Spinal cord (tissue), 10 donors: ENCODE data around the gene HIGD1B. TPM values are rescaled to one million over a fixed set of nuclear protein-coding genes. Genes with fewer than 3 reads are reported as not detected.

Experiments used
- DNase-seq, 6 donors: peaks; one replicate each; pipeline versions ENCODE4 v3.0.0 to v3.0.0-alpha.2; 2013 to 2015; ENCODE audit warnings: low spot score in 6 of 6, low read depth in 4 of 6
- H3K27ac ChIP-seq: one replicate; pipeline ENCODE4 v1.5.1; 2013; ENCODE audit warnings: low read depth, low read length, control low read depth
- H3K27me3 ChIP-seq: one replicate; pipeline ENCODE4 v1.6.1; 2013; ENCODE audit warnings: low read length; ENCODE audit not compliant: control insufficient read depth, insufficient read depth
- H3K36me3 ChIP-seq: one replicate; pipeline ENCODE4 v1.6.1; 2013; ENCODE audit warnings: low read length; ENCODE audit not compliant: control insufficient read depth, insufficient read depth
- H3K4me1 ChIP-seq: one replicate; pipeline ENCODE4 v1.6.1; 2013; ENCODE audit warnings: low read length; ENCODE audit not compliant: control insufficient read depth, insufficient read depth
- H3K4me3 ChIP-seq: one replicate; pipeline ENCODE4 v1.5.1; 2013; ENCODE audit warnings: low read depth, low read length, control low read depth
- H3K9me3 ChIP-seq: one replicate; pipeline ENCODE4 v1.6.1; 2013; ENCODE audit warnings: low read length; ENCODE audit not compliant: control insufficient read depth, insufficient read depth
- WGBS: methylation state at CpG from one replicate; pipeline ENCODE4 v1.1.5; 2013; ENCODE audit warnings: missing lambda C conversion rate; ENCODE audit not compliant: insufficient coverage; 5-methylcytosine and 5-hydroxymethylcytosine counted together
- polyA plus RNA-seq, 2 donors: library from polyadenylated mRNA; unstranded; fragments of 120-200 nt; gene quantifications; one replicate each; pipeline ENCODE4 v1.2.1, GENCODE V29; 2013; ENCODE audit not compliant: insufficient read length in 2 of 2
- total RNA-seq, 2 donors: library from RNA; depleted of rRNA in 1 of 2; stranded (reverse); fragments of 120-200 nt in 1 of 2; fragments of >200 nt in 1 of 2; gene quantifications; one replicate each; pipeline versions ENCODE4 v1.2.3 to v1.2.4, GENCODE V29; 2013 to 2014
- donor health status: healthy.

HIGD1B gene
- total and polyA plus RNA-seq, 4 donors, result 5.4 to 18.5 (median 10.4) TPM

- WGBS, result 88% methylated on average over 6 of the region's 12 CpGs
Observed at GRCh38 chr17:44831371-44831770, 16.3 kb upstream of the HIGD1B start.

DNA sequence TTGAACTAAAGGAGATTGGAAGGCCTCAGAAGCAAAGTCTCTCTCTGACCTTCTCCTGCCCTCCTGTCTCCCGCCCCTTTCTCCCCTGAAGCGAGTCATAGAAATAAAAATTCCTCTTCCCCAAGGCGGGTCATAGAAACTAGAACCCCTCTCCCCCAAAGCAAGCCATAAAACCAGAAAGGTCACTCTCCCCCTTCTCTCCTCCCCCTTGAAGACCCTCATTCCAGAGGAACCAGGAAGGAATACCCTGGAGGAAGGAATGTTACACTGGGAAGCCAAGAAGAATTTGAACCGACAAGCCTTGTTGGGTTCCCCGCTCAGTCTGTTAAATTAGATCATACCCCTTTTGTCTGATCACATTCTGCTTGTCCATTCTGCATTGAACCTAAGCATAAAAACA, 14.9 kb upstream of the HIGD1B start:
- WGBS, result no CpG with 5 or more reads among the region's 5 CpGs
- Histone ChIP-seq H3K36me3 (no peaks in the 10 kb centered on the region), H3K4me3 (no peak overlapping the region), H3K4me1 (peaks cover 9% of the 10 kb centered on the region), H3K9me3 (no peaks in the 10 kb centered on the region), H3K27ac (no peak overlapping the region), H3K27me3 (peaks cover 8% of the 10 kb centered on the region)
- no peak for DNase-seq

More at GRCh38 chr17:44831371-44831770, 16.3 kb upstream of the HIGD1B start:
- Histone ChIP-seq H3K9me3 (no peaks in the 10 kb centered on the region), H3K27me3 (peaks cover 8% of the 10 kb centered on the region), H3K36me3 (no peaks in the 10 kb centered on the region), H3K4me3 (no peak overlapping the region), H3K4me1 (peaks cover 9% of the 10 kb centered on the region), H3K27ac (no peak overlapping the region)
- no peak for DNase-seq

- peak in 1 of 6 donors; percentile 58 for DNase-seq
- Histone ChIP-seq H3K4me1 (no peaks in the 10 kb centered on the region), H3K4me3 (no peak overlapping the region), H3K27me3 (no peaks in the 10 kb centered on the region), H3K9me3 (no peaks in the 10 kb centered on the region), H3K27ac (no peak overlapping the region), H3K36me3 (no peaks in the 10 kb centered on the region)
- WGBS, result no CpG with 5 or more reads among the region's 2 CpGs
Observed at GRCh38 chr17:44837196-44837595, 10.5 kb upstream of the HIGD1B start.

- no peak overlapping the region for H3K27ac ChIP-seq
- no peaks in the 10 kb centered on the region for H3K9me3 ChIP-seq
- DNase-seq, result no peak
- no peaks in the 10 kb centered on the region for H3K4me1 ChIP-seq
- H3K27me3 ChIP-seq, result no peaks in the 10 kb centered on the region
- H3K4me3 ChIP-seq, result no peak overlapping the region
- WGBS, result 89% methylated on average over 3 of the region's 4 CpGs
- H3K36me3 ChIP-seq, result no peaks in the 10 kb centered on the region
Observed at GRCh38 chr17:44840274-44840673, 7.4 kb upstream of the HIGD1B start.

DNA sequence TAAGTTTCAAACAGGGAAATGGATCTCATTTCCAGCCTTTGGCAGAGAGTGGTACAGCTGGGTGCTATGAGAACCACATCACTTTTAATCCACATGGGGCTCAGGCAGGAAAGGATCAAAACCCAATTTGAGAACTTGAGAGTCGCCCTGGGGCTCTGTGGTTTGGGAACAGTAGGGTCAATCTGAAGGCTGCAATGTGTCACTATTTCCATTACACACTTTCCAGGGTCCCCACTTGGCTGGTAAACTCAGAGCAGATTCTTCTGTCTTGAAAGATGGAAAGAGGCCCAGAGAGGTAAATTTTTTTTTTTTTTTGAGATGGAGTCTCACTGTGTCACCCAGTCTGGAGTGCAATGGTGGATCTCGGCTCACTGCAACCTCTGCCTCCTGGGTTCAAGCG, 6.7 kb upstream of the HIGD1B start:
- Histone ChIP-seq H3K36me3 (no peaks in the 10 kb centered on the region), H3K4me1 (no peaks in the 10 kb centered on the region), H3K27ac (no peak overlapping the region), H3K9me3 (no peaks in the 10 kb centered on the region), H3K27me3 (no peaks in the 10 kb centered on the region), H3K4me3 (no peak overlapping the region)
- DNase-seq, result no peak
- WGBS, result 90% methylated on average over 2 of the region's 3 CpGs

- Histone ChIP-seq H3K4me1 (no peaks in the 10 kb centered on the region), H3K9me3 (no peaks in the 10 kb centered on the region), H3K27me3 (no peaks in the 10 kb centered on the region), H3K4me3 (no peak overlapping the region), H3K27ac (no peak overlapping the region), H3K36me3 (no peaks in the 10 kb centered on the region)
- WGBS, result 8% methylated on average over 2 of the region's 5 CpGs
- DNase-seq, result peak in 1 of 6 donors; percentile 87
Observed at GRCh38 chr17:44842748-44843147, 4.9 kb upstream of the HIGD1B start.

DNA sequence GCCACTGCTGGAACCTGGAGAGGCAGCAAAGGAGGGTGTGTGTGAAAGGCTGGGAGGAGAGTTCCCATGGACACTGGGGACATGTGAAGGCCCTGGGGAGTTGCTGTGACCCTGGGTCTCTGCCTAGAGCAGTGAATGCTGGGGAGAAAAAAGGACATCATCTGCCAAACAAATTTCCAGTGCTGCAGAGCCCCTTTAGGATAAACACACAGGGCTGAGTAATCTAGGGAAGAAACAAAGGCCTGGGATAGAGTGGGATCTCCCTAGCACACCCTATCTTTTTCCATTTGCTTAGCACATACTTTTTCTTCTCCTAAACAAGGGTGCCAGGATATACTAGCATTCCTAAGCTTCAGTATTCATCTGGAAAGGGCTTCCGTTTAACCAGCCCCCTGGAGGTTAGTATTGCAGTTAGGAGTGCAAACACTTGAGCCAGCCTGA, 3.3 kb upstream of the HIGD1B start:
- DNase-seq, result peak in 1 of 6 donors; percentile 31
- no peaks in the 10 kb centered on the region for H3K27me3 ChIP-seq
- peaks cover under 1% of the 10 kb centered on the region for H3K36me3 ChIP-seq
- no peak overlapping the region for H3K27ac ChIP-seq
- H3K4me1 ChIP-seq, result no peaks in the 10 kb centered on the region
- no CpG with 5 or more reads among the region's 1 CpG for WGBS
- no peak overlapping the region for H3K4me3 ChIP-seq
- no peaks in the 10 kb centered on the region for H3K9me3 ChIP-seq

GRCh38 chr17:44846206-44846605, 1.5 kb upstream of the HIGD1B start:
- Histone ChIP-seq H3K27me3 (no peaks in the 10 kb centered on the region), H3K4me3 (no peak overlapping the region), H3K4me1 (no peaks in the 10 kb centered on the region), H3K36me3 (peaks cover 13% of the 10 kb centered on the region), H3K27ac (no peak overlapping the region), H3K9me3 (no peaks in the 10 kb centered on the region)
- 71% methylated on average over 8 of the region's 8 CpGs for WGBS
- DNase-seq, result no peak

DNA sequence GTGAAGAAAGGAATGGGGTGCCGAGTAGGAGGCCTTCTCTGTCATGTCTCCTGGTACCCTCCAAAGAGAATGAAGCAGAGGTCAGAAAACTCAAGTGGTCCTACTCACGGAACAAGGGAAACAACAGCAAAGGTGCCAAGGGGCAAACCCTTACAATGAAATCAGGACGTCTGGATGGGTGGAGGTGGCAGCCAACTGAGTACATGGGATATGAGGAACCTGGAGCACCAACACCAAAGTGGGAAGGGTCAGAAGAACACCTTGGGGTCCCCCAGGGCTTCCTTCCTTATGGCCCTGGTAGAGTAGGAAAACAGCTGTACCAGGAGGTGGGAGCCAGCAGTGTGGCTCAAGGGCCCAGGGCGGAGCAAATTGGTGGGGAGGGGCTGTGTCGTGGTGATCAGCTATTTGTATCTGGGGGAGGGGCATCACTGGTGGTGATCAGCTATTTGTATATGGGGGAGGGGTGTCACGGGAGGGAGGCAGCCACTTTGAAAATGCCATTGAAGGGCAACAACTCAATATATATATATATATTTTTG, 643 bp downstream of the HIGD1B start:
- Histone ChIP-seq H3K27ac (no peak overlapping the region), H3K4me1 (no peaks in the 10 kb centered on the region), H3K27me3 (no peaks in the 10 kb centered on the region), H3K36me3 (peaks cover 34% of the 10 kb centered on the region), H3K9me3 (no peaks in the 10 kb centered on the region), H3K4me3 (no peak overlapping the region)
- DNase-seq, result no peak
- 63% methylated on average over 5 of the region's 6 CpGs for WGBS

DNA sequence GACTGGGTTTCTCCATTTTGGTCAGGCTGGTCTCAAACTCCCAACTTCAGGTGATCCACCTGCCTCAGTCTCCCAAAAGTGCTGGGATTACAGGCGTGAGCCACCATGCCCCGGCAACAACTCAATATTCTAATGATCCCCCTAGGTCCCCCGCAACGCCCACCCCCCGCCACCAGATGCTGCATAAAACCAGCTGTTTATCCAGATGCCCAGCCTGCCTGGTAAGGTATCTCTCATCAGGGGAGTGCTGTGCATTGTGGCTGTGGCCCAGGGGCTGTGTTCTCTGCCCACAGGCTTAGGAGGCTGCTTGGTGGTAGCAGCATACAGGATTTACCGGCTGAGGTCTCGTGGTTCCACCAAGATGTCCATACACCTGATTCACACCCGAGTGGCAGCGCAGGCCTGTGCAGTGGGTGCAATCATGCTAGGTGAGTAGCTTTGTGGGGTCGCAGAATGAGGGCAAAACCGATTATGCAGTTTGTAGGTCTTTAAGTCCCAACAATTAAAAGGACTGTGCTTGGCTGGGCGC, 1.3 kb downstream of the HIGD1B start:
- no peak for DNase-seq
- H3K4me1 ChIP-seq, result no peaks in the 10 kb centered on the region
- H3K27me3 ChIP-seq, result no peaks in the 10 kb centered on the region
- H3K9me3 ChIP-seq, result no peaks in the 10 kb centered on the region
- WGBS, result 92% methylated on average over 9 of the region's 12 CpGs
- H3K27ac ChIP-seq, result no peak overlapping the region
- H3K36me3 ChIP-seq, result peaks cover 41% of the 10 kb centered on the region
- no peak overlapping the region for H3K4me3 ChIP-seq
